ENCODE measurements around the gene WBP2NL.
"Not testable (repeated sequence)": the region's sequence is repeated elsewhere in the genome, so short reads cannot be mapped to it uniquely, and the experiment has no call there.

Gene WBP2NL

GRCh38 chr22:42064629-42065028, 66.0 kb downstream of the WBP2NL start:
- H3K27ac ChIP-seq (ENCODE audit: low read depth, low read length) = peak overlapping the region; percentile 64; the same call in 1 of the 2 replicates
- H3K4me3 ChIP-seq (ENCODE audit: low read depth, low read length) = peak overlapping the region; percentile 34; the same call in 1 of the 2 replicates
- peaks cover 21% of the 10 kb centered on the region for H3K4me1 ChIP-seq (ENCODE audit: control insufficient read depth, insufficient read depth, low read length)
- H3K9ac ChIP-seq (ENCODE audit: low read length) = no peak overlapping the region
- peaks cover 64% of the 10 kb centered on the region for H3K36me3 ChIP-seq (ENCODE audit: control insufficient read depth, insufficient read depth, low read length)
- H3K9me3 ChIP-seq (ENCODE audit: control insufficient read depth, insufficient read depth, low read depth, low read length) = 0 out of 2 replicates have a peak, but pooled peaks cover 3% of the 10 kb centered on the region
- H3K27me3 ChIP-seq (ENCODE audit: control insufficient read depth, insufficient read depth, low read length) = no peaks in the 10 kb centered on the region

- Histone ChIP-seq H3K27ac (ENCODE audit: low read depth, low read length) (peak overlapping the region; percentile 55; the same call in 1 of the 2 replicates), H3K27me3 (ENCODE audit: control insufficient read depth, insufficient read depth, low read length) (no peaks in the 10 kb centered on the region), H3K9me3 (ENCODE audit: control insufficient read depth, insufficient read depth, low read depth, low read length) (no peaks in the 10 kb centered on the region), H3K4me1 (ENCODE audit: control insufficient read depth, insufficient read depth, low read length) (peaks cover 27% of the 10 kb centered on the region), H3K36me3 (ENCODE audit: control insufficient read depth, insufficient read depth, low read length) (peaks cover 54% of the 10 kb centered on the region), H3K9ac (ENCODE audit: low read length) (peak overlapping the region; percentile 30), H3K4me3 (ENCODE audit: low read depth, low read length) (peak overlapping the region; percentile 34)
Observed at GRCh38 chr22:42065438-42066125, 67.0 kb downstream of the WBP2NL start.

DNA sequence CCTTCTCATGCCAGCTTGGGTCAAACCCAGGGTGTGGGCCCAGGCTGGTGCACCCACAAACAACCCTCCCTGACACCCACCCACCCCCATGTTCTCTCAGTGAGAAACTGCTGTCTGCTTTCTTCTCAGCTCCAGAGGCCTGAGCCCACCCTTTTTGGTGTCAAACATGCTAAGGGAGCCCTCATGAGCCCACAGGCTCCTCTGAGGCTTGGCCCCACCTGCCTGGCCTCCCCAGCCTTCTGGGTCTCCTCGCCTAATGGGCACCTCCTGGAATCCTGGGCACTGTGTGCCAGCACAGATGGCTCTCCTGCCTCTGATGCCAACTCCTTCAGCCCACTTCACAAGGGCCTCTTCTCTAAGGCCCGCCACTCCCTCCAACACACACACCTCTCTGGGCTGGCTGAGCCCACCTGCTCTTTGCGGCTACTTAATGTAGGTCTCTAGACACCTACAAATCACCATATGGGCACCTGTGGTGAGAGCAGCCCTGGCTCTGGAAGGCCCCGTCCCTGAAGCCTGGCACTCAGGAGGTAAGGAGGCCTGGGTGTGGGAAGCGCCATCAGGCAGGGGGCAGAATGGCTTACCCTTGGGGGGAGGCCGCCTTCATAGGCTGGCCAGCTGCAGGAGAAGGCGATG, 67.7 kb downstream of the WBP2NL start:
- Histone ChIP-seq H3K9ac (ENCODE audit: low read length) (no peak overlapping the region), H3K4me3 (ENCODE audit: low read depth, low read length) (no peak overlapping the region), H3K36me3 (ENCODE audit: control insufficient read depth, insufficient read depth, low read length) (peaks cover 47% of the 10 kb centered on the region), H3K9me3 (ENCODE audit: control insufficient read depth, insufficient read depth, low read depth, low read length) (no peaks in the 10 kb centered on the region), H3K27ac (ENCODE audit: low read depth, low read length) (no peak overlapping the region; the same call in 1 of the 2 replicates), H3K4me1 (ENCODE audit: control insufficient read depth, insufficient read depth, low read length) (peaks cover 31% of the 10 kb centered on the region), H3K27me3 (ENCODE audit: control insufficient read depth, insufficient read depth, low read length) (no peaks in the 10 kb centered on the region)

- H3K4me3 ChIP-seq (ENCODE audit: low read depth, low read length) = no peak overlapping the region
- no peak overlapping the region for H3K9ac ChIP-seq (ENCODE audit: low read length)
- H3K4me1 ChIP-seq (ENCODE audit: control insufficient read depth, insufficient read depth, low read length) = peaks cover 35% of the 10 kb centered on the region
- no peaks in the 10 kb centered on the region for H3K9me3 ChIP-seq (ENCODE audit: control insufficient read depth, insufficient read depth, low read depth, low read length)
- peaks cover 42% of the 10 kb centered on the region for H3K36me3 ChIP-seq (ENCODE audit: control insufficient read depth, insufficient read depth, low read length)
- H3K27me3 ChIP-seq (ENCODE audit: control insufficient read depth, insufficient read depth, low read length) = no peaks in the 10 kb centered on the region
- no peak overlapping the region for H3K27ac ChIP-seq (ENCODE audit: low read depth, low read length)
Observed at GRCh38 chr22:42066937-42067336, 68.3 kb downstream of the WBP2NL start.

GRCh38 chr22:42067671-42068251, 69.2 kb downstream of the WBP2NL start:
- Histone ChIP-seq H3K9ac (ENCODE audit: low read length) (no peak overlapping the region), H3K36me3 (ENCODE audit: control insufficient read depth, insufficient read depth, low read length) (peaks cover 35% of the 10 kb centered on the region), H3K9me3 (ENCODE audit: control insufficient read depth, insufficient read depth, low read depth, low read length) (no peaks in the 10 kb centered on the region), H3K27me3 (ENCODE audit: control insufficient read depth, insufficient read depth, low read length) (no peaks in the 10 kb centered on the region), H3K4me3 (ENCODE audit: low read depth, low read length) (no peak overlapping the region), H3K4me1 (ENCODE audit: control insufficient read depth, insufficient read depth, low read length) (peaks cover 35% of the 10 kb centered on the region), H3K27ac (ENCODE audit: low read depth, low read length) (no peak overlapping the region)

DNA sequence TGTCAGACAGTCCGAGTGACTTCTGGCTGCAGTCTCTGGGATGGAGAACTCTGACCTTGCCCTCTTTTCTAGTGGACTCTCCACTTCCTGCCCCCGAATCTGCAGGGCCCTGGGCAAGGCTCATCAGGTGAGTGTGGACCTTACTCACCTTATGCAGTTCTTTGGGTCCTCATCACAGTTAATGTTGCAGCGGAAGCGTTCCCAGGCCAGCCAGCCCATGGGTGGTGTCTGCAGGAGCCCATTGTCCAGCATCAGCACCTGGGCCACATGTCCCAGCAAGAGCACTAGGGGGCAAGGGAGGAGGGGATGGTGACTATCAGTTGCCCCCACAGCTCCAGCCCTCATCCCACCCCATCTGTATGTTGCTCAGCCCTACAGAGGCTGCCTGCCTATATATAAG, 69.7 kb downstream of the WBP2NL start:
- peaks cover 37% of the 10 kb centered on the region for H3K4me1 ChIP-seq (ENCODE audit: control insufficient read depth, insufficient read depth, low read length)
- H3K27me3 ChIP-seq (ENCODE audit: control insufficient read depth, insufficient read depth, low read length) = no peaks in the 10 kb centered on the region
- H3K4me3 ChIP-seq (ENCODE audit: low read depth, low read length) = no peak overlapping the region
- H3K27ac ChIP-seq (ENCODE audit: low read depth, low read length) = no peak overlapping the region
- no peaks in the 10 kb centered on the region for H3K9me3 ChIP-seq (ENCODE audit: control insufficient read depth, insufficient read depth, low read depth, low read length)
- H3K36me3 ChIP-seq (ENCODE audit: control insufficient read depth, insufficient read depth, low read length) = peaks cover 31% of the 10 kb centered on the region
- no peak overlapping the region for H3K9ac ChIP-seq (ENCODE audit: low read length)

DNA sequence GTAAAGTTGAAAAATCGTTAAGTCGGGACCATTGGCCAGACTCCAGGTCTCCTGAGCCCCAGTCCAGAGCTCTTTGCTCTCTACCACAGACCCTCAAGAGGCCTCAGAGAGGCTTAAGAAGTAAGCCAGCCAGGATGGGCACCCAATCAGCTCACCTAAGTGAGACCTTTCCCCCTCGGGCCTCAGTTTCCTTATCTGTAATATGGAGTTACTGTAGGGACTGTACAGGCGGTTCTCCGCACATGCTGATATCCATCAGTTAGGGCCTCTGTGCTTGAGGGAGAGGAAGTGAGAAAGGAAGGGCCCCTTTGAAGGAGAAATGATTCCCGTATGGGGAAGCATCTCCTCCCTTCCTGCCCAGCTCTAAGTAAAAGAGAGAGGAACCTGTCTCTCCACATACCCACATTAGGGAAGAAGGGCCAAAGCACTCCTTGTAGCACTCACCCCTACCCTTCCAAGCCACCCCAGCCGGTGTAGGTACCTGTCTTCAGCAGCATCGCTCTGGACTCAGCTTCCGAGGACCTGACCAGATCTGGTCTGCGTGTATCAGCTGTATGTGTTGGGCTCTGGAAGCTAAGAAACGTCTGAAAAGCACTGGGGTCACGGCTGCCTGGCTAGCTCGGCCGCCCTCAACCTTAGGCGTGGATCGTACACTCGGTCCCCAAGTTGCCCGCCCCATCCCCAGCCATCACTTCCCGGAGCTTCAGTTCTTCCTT, 71.4 kb downstream of the WBP2NL start:
- Histone ChIP-seq H3K9me3 (ENCODE audit: control insufficient read depth, insufficient read depth, low read depth, low read length) (no peaks in the 10 kb centered on the region), H3K4me1 (ENCODE audit: control insufficient read depth, insufficient read depth, low read length) (peaks cover 50% of the 10 kb centered on the region), H3K9ac (ENCODE audit: low read length) (peak overlapping the region; percentile 24), H3K27me3 (ENCODE audit: control insufficient read depth, insufficient read depth, low read length) (no peaks in the 10 kb centered on the region; the same call in 1 of the 2 replicates), H3K4me3 (ENCODE audit: low read depth, low read length) (peak overlapping the region; percentile 54), H3K27ac (ENCODE audit: low read depth, low read length) (no peak overlapping the region), H3K36me3 (ENCODE audit: control insufficient read depth, insufficient read depth, low read length) (peaks cover 27% of the 10 kb centered on the region)

- H3K9ac ChIP-seq (ENCODE audit: low read length) = peak within 1 kb of the TSS; percentile 61
- no peaks in the 10 kb centered on the region; the same call in 1 of the 2 replicates for H3K27me3 ChIP-seq (ENCODE audit: control insufficient read depth, insufficient read depth, low read length)
- H3K27ac ChIP-seq (ENCODE audit: low read depth, low read length) = no peak within 1 kb of the TSS
- peaks cover 44% of the 10 kb centered on the region for H3K4me1 ChIP-seq (ENCODE audit: control insufficient read depth, insufficient read depth, low read length)
- no peaks in the 10 kb centered on the region for H3K9me3 ChIP-seq (ENCODE audit: control insufficient read depth, insufficient read depth, low read depth, low read length)
- peak within 1 kb of the TSS; percentile 54 for H3K4me3 ChIP-seq (ENCODE audit: low read depth, low read length)
- H3K36me3 ChIP-seq (ENCODE audit: control insufficient read depth, insufficient read depth, low read length) = peaks cover 24% of the 10 kb centered on the region
Observed at GRCh38 chr22:42070517-42071422, 72.2 kb downstream of the WBP2NL start, which contains the start of gene NAGA. Gene NAGA (minus strand): TSS chr22:42070812. CDS start chr22:42070297, 515 bp downstream.

DNA sequence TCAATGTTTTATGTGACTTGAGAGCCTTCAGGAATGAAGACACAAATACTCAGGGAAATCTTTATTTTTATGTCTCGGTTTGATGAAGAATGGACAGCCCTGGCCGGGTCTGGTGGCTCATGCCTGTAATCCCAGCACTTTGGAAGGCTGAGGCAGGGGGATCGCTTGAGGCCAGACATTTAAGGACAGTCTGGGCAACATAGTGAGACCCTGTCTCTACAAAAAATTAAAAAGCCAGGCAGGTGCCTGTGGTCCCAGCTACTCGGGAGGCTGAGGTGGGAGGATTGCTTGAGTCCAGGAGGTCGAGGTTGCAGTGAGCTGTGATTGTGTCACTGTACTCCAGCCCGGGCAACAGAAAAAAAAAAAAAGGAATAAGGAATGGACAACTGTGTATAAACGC, 72.9 kb downstream of the WBP2NL start:
- Histone ChIP-seq H3K4me3 (ENCODE audit: low read depth, low read length) (peak overlapping the region; percentile 54; the same call in 1 of the 2 replicates), H3K36me3 (ENCODE audit: control insufficient read depth, insufficient read depth, low read length) (peaks cover 19% of the 10 kb centered on the region), H3K4me1 (ENCODE audit: control insufficient read depth, insufficient read depth, low read length) (peaks cover 36% of the 10 kb centered on the region)
- not testable (repeated sequence) for H3K9ac ChIP-seq (ENCODE audit: low read length); H3K27me3 ChIP-seq (ENCODE audit: control insufficient read depth, insufficient read depth, low read length); H3K27ac ChIP-seq (ENCODE audit: low read depth, low read length); H3K9me3 ChIP-seq (ENCODE audit: control insufficient read depth, insufficient read depth, low read depth, low read length)

All from HUES6 (cell line).